H9 (cell line): ENCODE data around the gene SCAP. TPM values are rescaled to one million over a fixed set of nuclear protein-coding genes. Genes with fewer than 3 reads are reported as not detected.

Experiments used
- DNase-seq: peaks from one replicate; pipeline ENCODE4 v3.0.0-alpha.2; 2017
- H2AFZ ChIP-seq: one replicate; pipeline ENCODE4 v1.6.1; 2013; ENCODE audit warnings: mild to moderate bottlenecking, low read length, control low read depth, moderate library complexity
- H2AK5ac ChIP-seq: 2 replicates; pipeline ENCODE4 v1.6.1; 2013; ENCODE audit warnings: low read length, control low read depth, mixed read lengths; ENCODE audit not compliant: insufficient read length
- H2BK120ac ChIP-seq: one replicate; pipeline ENCODE4 v1.6.1; 2013; ENCODE audit warnings: low read depth, mild to moderate bottlenecking, low read length, control low read depth, inconsistent platforms; ENCODE audit not compliant: poor library complexity, severe bottlenecking
- H2BK12ac ChIP-seq: 2 replicates; pipeline ENCODE4 v1.6.1; 2013; ENCODE audit warnings: low read length, control low read depth, mixed read lengths, low read depth; ENCODE audit not compliant: insufficient read length
- H2BK15ac ChIP-seq: 2 replicates; pipeline ENCODE4 v1.6.1; 2013; ENCODE audit warnings: low read depth, low read length, control low read depth
- H2BK20ac ChIP-seq: one replicate; pipeline ENCODE4 v1.6.1; 2013; ENCODE audit warnings: low read depth, mild to moderate bottlenecking, low read length, control low read depth, inconsistent platforms; ENCODE audit not compliant: poor library complexity, severe bottlenecking
- H2BK5ac ChIP-seq: 2 replicates; pipeline ENCODE4 v1.6.1; 2013; ENCODE audit warnings: low read length, control low read depth, mixed read lengths; ENCODE audit not compliant: insufficient read length
- H3K14ac ChIP-seq: 2 replicates; pipeline ENCODE4 v1.6.1; 2013; ENCODE audit warnings: low read length, control low read depth; ENCODE audit not compliant: insufficient read depth
- H3K18ac ChIP-seq: 2 replicates; pipeline ENCODE4 v1.6.1; 2013; ENCODE audit warnings: low read depth, mild to moderate bottlenecking, mixed read lengths, low read length, control low read depth; ENCODE audit not compliant: insufficient read length
- H3K23ac ChIP-seq: 2 replicates; pipeline ENCODE4 v1.6.1; 2013; ENCODE audit warnings: low read length, control low read depth, mixed read lengths, low read depth; ENCODE audit not compliant: insufficient read length
- H3K23me2 ChIP-seq: 2 replicates; pipeline ENCODE4 v1.6.1; 2013; ENCODE audit warnings: low read depth, mild to moderate bottlenecking, mixed read lengths, low read length, control low read depth; ENCODE audit not compliant: insufficient read length, poor library complexity, severe bottlenecking
- H3K27ac ChIP-seq: 2 replicates; pipeline ENCODE4 v1.5.1; 2013; ENCODE audit warnings: low read length, control low read depth, mixed read lengths, low read depth; ENCODE audit not compliant: insufficient read length
- H3K27me3 ChIP-seq: 2 replicates; pipeline ENCODE4 v1.6.1; 2013; ENCODE audit warnings: low read length, control low read depth, inconsistent platforms; ENCODE audit not compliant: insufficient read depth
- H3K4ac ChIP-seq: 2 replicates; pipeline ENCODE4 v1.6.1; 2013; ENCODE audit warnings: low read depth, mild to moderate bottlenecking, control low read depth, inconsistent platforms, low read length, moderate library complexity
- H3K4me1 ChIP-seq: 2 replicates; pipeline ENCODE4 v1.6.1; 2013; ENCODE audit warnings: low read length, control low read depth, inconsistent platforms; ENCODE audit not compliant: insufficient read depth
- H3K4me2 ChIP-seq: 2 replicates; pipeline ENCODE4 v1.6.1; 2013; ENCODE audit warnings: low read length, control low read depth, mixed read lengths; ENCODE audit not compliant: insufficient read length, insufficient read depth
- H3K56ac ChIP-seq: 2 replicates; pipeline ENCODE4 v1.6.1; 2013; ENCODE audit warnings: low read depth, mild to moderate bottlenecking, mixed read lengths, low read length, control low read depth; ENCODE audit not compliant: insufficient read length
- H3K79me1 ChIP-seq: 2 replicates; pipeline ENCODE4 v1.6.1; 2013; ENCODE audit warnings: low read depth, mild to moderate bottlenecking, moderate library complexity, low read length, control low read depth, inconsistent platforms; ENCODE audit not compliant: insufficient read depth, poor library complexity, severe bottlenecking
- H3K79me2 ChIP-seq: 2 replicates; pipeline ENCODE4 v1.6.1; 2013; ENCODE audit warnings: low read length, control low read depth, inconsistent platforms; ENCODE audit not compliant: insufficient read depth
- H3K9ac ChIP-seq: 2 replicates; pipeline ENCODE4 v1.6.1; 2013; ENCODE audit warnings: low read length, control low read depth, mixed read lengths; ENCODE audit not compliant: insufficient read length; ENCODE audit errors: extremely low read depth
- H3K9me3 ChIP-seq: one replicate; pipeline ENCODE4 v1.6.1; 2013; ENCODE audit warnings: low read depth, low read length, inconsistent platforms; ENCODE audit not compliant: control insufficient read depth
- H3T11ph ChIP-seq: one replicate; pipeline ENCODE4 v1.6.1; 2013; ENCODE audit warnings: mild to moderate bottlenecking, low read length, control low read depth, inconsistent platforms
- H4K20me1 ChIP-seq: one replicate; pipeline ENCODE4 v1.6.1; 2013; ENCODE audit not compliant: control insufficient read depth, insufficient read length, insufficient read depth
- H4K5ac ChIP-seq: 2 replicates; pipeline ENCODE4 v1.6.1; 2013; ENCODE audit warnings: low read depth, mild to moderate bottlenecking, mixed read lengths, low read length, control low read depth; ENCODE audit not compliant: insufficient read length
- H4K8ac ChIP-seq: replicated peaks from 2 replicates; pipeline ENCODE4 v1.6.1; 2013; ENCODE audit warnings: low read length, control low read depth, mixed read lengths, low read depth; ENCODE audit not compliant: insufficient read length
- H4K91ac ChIP-seq: 2 replicates; pipeline ENCODE4 v1.6.1; 2013; ENCODE audit warnings: low read depth, mild to moderate bottlenecking, moderate library complexity, mixed read lengths, low read length, control low read depth; ENCODE audit not compliant: insufficient read length
- H3K27ac Mint-ChIP-seq, 3 experiments: 2 replicates in 2 of 3; 3 replicates in 1 of 3; pipeline ENCODE4 v1.8.0; 2020 to 2021; ENCODE audit warnings: mixed read lengths in 3 of 3, mild to moderate bottlenecking in 1 of 3, moderate library complexity in 1 of 3
- H3K27me3 Mint-ChIP-seq: 2 replicates; pipeline ENCODE4 v1.8.0; 2021; ENCODE audit warnings: low read depth, mild to moderate bottlenecking, moderate library complexity, mixed read lengths
- H3K36me3 Mint-ChIP-seq, 3 experiments: 2 replicates in 2 of 3; 3 replicates in 1 of 3; pipeline ENCODE4 v1.8.0; 2020 to 2021; ENCODE audit warnings: low read depth in 3 of 3, mixed read lengths in 3 of 3; ENCODE audit not compliant: insufficient read depth in 1 of 3
- H3K4me1 Mint-ChIP-seq, 2 experiments: 2 replicates each; pipeline ENCODE4 v1.8.0; 2020; ENCODE audit warnings: mixed read lengths in 2 of 2
- H3K4me3 Mint-ChIP-seq, 2 experiments: 2 replicates in 1 of 2; 3 replicates in 1 of 2; pipeline ENCODE4 v1.8.0; 2020 to 2021; ENCODE audit warnings: mild to moderate bottlenecking in 2 of 2, mixed read lengths in 2 of 2, moderate library complexity in 1 of 2
- H3K9me3 Mint-ChIP-seq, 2 experiments: 2 replicates in 1 of 2; 3 replicates in 1 of 2; pipeline ENCODE4 v1.8.0; 2020; ENCODE audit warnings: mild to moderate bottlenecking in 2 of 2, mixed read lengths in 2 of 2, moderate library complexity in 1 of 2
- WGBS: extraction: QIAGEN DNeasy Blood & Tissue Kit; methylation state at CpG from one replicate; pipeline ENCODE4 v1.1.7; 2013; ENCODE audit warnings: missing lambda C conversion rate, low lambda C conversion rate, mixed read lengths; ENCODE audit not compliant: insufficient read length; ENCODE audit errors: extremely low coverage; 5-methylcytosine and 5-hydroxymethylcytosine counted together
- total RNA-seq: library from RNA; stranded (reverse); gene quantifications from 2 replicates; pipeline ENCODE4 v1.2.1, GENCODE V29; 2021
- TF ChIP-seq, protein P1 (sequence below): fragments of 200-600 bp; sonication (generic); conservative IDR thresholded peaks from 3 replicates; pipeline ENCODE4 v1.8.0; 2021; ENCODE audit warnings: antibody characterized with exemption, mild to moderate bottlenecking

The SCAP gene
- total RNA-seq, 1 experiment from 2014 or later = 104 TPM

GRCh38 chr3:47404955-47405790, 70.6 kb downstream of the SCAP start:
- no CpG with 5 or more reads among the region's 9 CpGs for WGBS
- Histone ChIP-seq H3K27ac (no peak overlapping the region), H4K8ac (no peak overlapping the region)

More at GRCh38 chr3:47404955-47405790, 70.6 kb downstream of the SCAP start:
- Histone ChIP-seq H3K18ac (no peak overlapping the region), H4K91ac (no peak overlapping the region), H2BK12ac (no peak overlapping the region), H3T11ph (no peak overlapping the region), H2AFZ (no peak overlapping the region), H3K9me3 (no peaks in the 10 kb centered on the region), H2AK5ac (no peak overlapping the region), H3K9ac (no peak overlapping the region), H3K23ac (no peak overlapping the region), H3K56ac (no peak overlapping the region), H3K4me2 (no peak overlapping the region), H3K27me3 (no peaks in the 10 kb centered on the region), H4K20me1 (no peaks in the 10 kb centered on the region), H2BK20ac (no peak overlapping the region), H3K79me2 (no peaks in the 10 kb centered on the region), H2BK5ac (no peak overlapping the region), H3K4me1 (no peaks in the 10 kb centered on the region), H3K4ac (no peak overlapping the region), H3K23me2 (no peaks in the 10 kb centered on the region), H2BK15ac (no peak overlapping the region), H3K14ac (no peak overlapping the region), H3K79me1 (no peaks in the 10 kb centered on the region), H2BK120ac (no peak overlapping the region), H4K5ac (no peak overlapping the region)
- no peak overlapping the region for H3K27ac Mint-ChIP-seq
- DNase-seq = no peak
- no peak overlapping the region for H3K4me3 Mint-ChIP-seq
- no peaks in the 10 kb centered on the region for H3K9me3 Mint-ChIP-seq
- H3K36me3 Mint-ChIP-seq = peaks cover 12 to 36% (median 21%) of the 10 kb centered on the region in 3 experiments; a peak in 6 of 7 replicates
- TF ChIP-seq, protein P1, sequence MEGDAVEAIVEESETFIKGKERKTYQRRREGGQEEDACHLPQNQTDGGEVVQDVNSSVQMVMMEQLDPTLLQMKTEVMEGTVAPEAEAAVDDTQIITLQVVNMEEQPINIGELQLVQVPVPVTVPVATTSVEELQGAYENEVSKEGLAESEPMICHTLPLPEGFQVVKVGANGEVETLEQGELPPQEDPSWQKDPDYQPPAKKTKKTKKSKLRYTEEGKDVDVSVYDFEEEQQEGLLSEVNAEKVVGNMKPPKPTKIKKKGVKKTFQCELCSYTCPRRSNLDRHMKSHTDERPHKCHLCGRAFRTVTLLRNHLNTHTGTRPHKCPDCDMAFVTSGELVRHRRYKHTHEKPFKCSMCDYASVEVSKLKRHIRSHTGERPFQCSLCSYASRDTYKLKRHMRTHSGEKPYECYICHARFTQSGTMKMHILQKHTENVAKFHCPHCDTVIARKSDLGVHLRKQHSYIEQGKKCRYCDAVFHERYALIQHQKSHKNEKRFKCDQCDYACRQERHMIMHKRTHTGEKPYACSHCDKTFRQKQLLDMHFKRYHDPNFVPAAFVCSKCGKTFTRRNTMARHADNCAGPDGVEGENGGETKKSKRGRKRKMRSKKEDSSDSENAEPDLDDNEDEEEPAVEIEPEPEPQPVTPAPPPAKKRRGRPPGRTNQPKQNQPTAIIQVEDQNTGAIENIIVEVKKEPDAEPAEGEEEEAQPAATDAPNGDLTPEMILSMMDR = no peak
- H3K27me3 Mint-ChIP-seq = no peaks in the 10 kb centered on the region
- peaks cover 2% of the 10 kb centered on the region in 2 experiments for H3K4me1 Mint-ChIP-seq
